Muscle layer of colon (tissue), 2 donors: ENCODE measurements around the gene OTOA.
"Not testable (repeated sequence)": the region's sequence is repeated elsewhere in the genome, so short reads cannot be mapped to it uniquely, and the experiment has no call there.

ENCODE experiments used
- H3K27ac ChIP-seq: one replicate; pipeline ENCODE4 v1.7.0; 2013; ENCODE audit warnings: low read depth, mild to moderate bottlenecking, low read length, moderate library complexity
- H3K27me3 ChIP-seq, 2 donors: one replicate each; pipeline ENCODE4 v1.7.0; 2013; ENCODE audit warnings: low read length in 2 of 2, mild to moderate bottlenecking in 2 of 2; ENCODE audit not compliant: insufficient read depth in 2 of 2, control insufficient read depth in 1 of 2
- H3K36me3 ChIP-seq: one replicate; pipeline ENCODE4 v1.7.0; 2013; ENCODE audit warnings: mild to moderate bottlenecking, low read length; ENCODE audit not compliant: insufficient read depth
- H3K4me1 ChIP-seq: one replicate; pipeline ENCODE4 v1.7.0; 2013; ENCODE audit warnings: mild to moderate bottlenecking, low read length; ENCODE audit not compliant: insufficient read depth
- H3K4me3 ChIP-seq, 2 donors: one replicate each; pipeline ENCODE4 v1.7.0; 2013; ENCODE audit warnings: low read length in 2 of 2, low read depth in 1 of 2, mild to moderate bottlenecking in 1 of 2, moderate library complexity in 1 of 2
- H3K9ac ChIP-seq: one replicate; pipeline ENCODE4 v1.7.0; 2013; ENCODE audit warnings: low read length
- H3K9me3 ChIP-seq: one replicate; pipeline ENCODE4 v1.7.0; 2013; ENCODE audit warnings: mild to moderate bottlenecking, low read length
- donor health status: abdominal sarcoma.
- donor health status: Adenocarcinoma of cecum.

Gene OTOA

GRCh38 chr16:21704733-21705132, 41.0 kb downstream of the OTOA start:
- Histone ChIP-seq H3K27me3 (no peaks in the 10 kb centered on the region), H3K4me1 (peaks cover 4% of the 10 kb centered on the region), H3K9me3 (no peaks in the 10 kb centered on the region), H3K27ac (no peak overlapping the region), H3K36me3 (no peaks in the 10 kb centered on the region), H3K4me3 (no peak overlapping the region), H3K9ac (no peak overlapping the region)

DNA sequence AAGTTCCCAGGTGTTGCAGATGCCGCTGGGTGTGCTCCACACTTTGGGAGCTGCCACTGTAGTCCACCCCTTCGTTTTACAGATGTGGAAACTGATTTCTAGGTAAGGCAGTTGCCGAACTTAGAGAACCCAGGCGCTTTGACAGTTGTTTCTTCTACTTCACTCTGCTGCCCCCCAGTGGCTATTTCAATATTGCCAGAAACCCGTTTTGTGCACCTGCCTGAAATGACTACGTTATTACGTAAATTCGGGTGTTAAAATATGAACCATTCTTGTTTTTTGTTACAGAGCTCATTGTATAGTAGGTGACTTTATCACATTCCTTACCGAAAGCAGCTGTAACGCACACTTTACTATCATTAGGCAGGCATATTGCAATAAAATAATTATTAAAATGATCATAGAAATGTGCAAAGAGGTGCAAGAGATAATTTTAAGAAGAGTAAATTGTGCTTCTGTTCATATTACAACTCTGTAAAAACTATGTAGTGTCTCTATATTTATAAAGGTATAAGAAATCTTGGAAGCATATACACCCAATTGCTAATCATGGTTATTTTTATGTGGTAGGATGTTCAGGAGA, 44.9 kb downstream of the OTOA start:
- H3K4me1 ChIP-seq, result peaks cover 4% of the 10 kb centered on the region
- H3K27ac ChIP-seq, result no peak overlapping the region
- H3K36me3 ChIP-seq, result no peaks in the 10 kb centered on the region
- H3K27me3 ChIP-seq, result no peaks in the 10 kb centered on the region
- H3K9ac ChIP-seq, result no peak overlapping the region
- H3K9me3 ChIP-seq, result no peaks in the 10 kb centered on the region
- no peak overlapping the region for H3K4me3 ChIP-seq

- Histone ChIP-seq H3K27me3 (no peaks in the 10 kb centered on the region), H3K4me1 (peaks cover 4% of the 10 kb centered on the region), H3K4me3 (no peak overlapping the region), H3K9ac (no peak overlapping the region), H3K27ac (no peak overlapping the region), H3K9me3 (no peaks in the 10 kb centered on the region), H3K36me3 (no peaks in the 10 kb centered on the region)
Measured at GRCh38 chr16:21710938-21711337, 47.2 kb downstream of the OTOA start.

GRCh38 chr16:21713549-21714368, 50.0 kb downstream of the OTOA start:
- Histone ChIP-seq H3K4me1 (no peaks in the 10 kb centered on the region), H3K9ac (no peak overlapping the region), H3K4me3 (no peak overlapping the region), H3K9me3 (no peaks in the 10 kb centered on the region), H3K27ac (no peak overlapping the region), H3K36me3 (no peaks in the 10 kb centered on the region), H3K27me3 (no peaks in the 10 kb centered on the region)

- H3K27me3 ChIP-seq, H3K9me3 ChIP-seq, H3K4me1 ChIP-seq, H3K4me3 ChIP-seq, H3K9ac ChIP-seq, H3K27ac ChIP-seq, H3K36me3 ChIP-seq: not testable (repeated sequence)
Measured at GRCh38 chr16:21714369-21714618, 50.5 kb downstream of the OTOA start.

GRCh38 chr16:21717608-21718007, 53.8 kb downstream of the OTOA start:
- H3K36me3 ChIP-seq, result no peaks in the 10 kb centered on the region
- no peak overlapping the region for H3K4me3 ChIP-seq
- H3K4me1 ChIP-seq, result no peaks in the 10 kb centered on the region
- no peak overlapping the region for H3K27ac ChIP-seq
- H3K9me3 ChIP-seq, result no peaks in the 10 kb centered on the region
- no peak overlapping the region for H3K9ac ChIP-seq
- no peaks in the 10 kb centered on the region for H3K27me3 ChIP-seq

DNA sequence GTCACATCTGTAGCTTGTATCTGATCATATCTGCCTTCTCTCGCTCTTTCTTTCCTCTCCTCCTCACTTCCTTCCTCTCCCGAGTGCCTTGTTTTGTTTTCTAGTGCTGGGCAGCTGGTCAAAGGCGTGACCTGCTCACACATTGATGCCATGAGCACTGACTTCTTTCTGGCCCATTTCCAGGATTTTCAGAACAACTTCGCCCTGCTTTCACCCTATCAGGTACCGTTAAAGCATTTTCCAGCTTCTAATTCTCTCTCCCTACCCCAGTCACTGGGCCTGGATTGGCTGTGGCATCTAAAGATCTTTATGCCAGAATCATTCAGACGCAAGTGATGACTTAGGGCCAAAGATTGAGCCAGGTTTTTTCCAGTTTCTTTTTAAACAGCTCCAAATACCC, 55.5 kb downstream of the OTOA start:
- Histone ChIP-seq H3K27me3 (no peaks in the 10 kb centered on the region), H3K9ac (no peak overlapping the region), H3K36me3 (no peaks in the 10 kb centered on the region), H3K4me1 (no peaks in the 10 kb centered on the region), H3K9me3 (no peaks in the 10 kb centered on the region), H3K4me3 (no peak overlapping the region), H3K27ac (no peak overlapping the region)

DNA sequence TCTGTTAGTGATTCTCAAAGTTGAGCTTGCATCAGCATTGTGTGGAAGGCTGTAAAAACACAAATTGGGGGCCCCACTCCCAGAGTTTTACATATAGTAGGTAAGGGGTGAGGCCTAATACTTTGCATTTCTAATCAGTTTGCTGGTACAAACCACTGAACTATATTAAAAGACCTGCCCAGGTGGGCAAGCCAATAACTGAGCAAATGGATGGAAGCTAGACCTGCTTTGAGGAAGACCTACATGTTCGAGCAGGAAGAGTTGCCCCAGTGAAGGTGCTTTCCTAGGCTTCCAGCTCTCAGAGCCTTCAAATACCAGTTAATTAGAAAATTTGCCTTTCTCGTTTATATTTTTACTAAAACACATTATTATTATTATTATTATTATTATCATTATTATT, 56.8 kb downstream of the OTOA start:
- H3K27ac ChIP-seq, result no peak overlapping the region
- H3K4me3 ChIP-seq, result no peak overlapping the region
- no peaks in the 10 kb centered on the region for H3K36me3 ChIP-seq
- no peaks in the 10 kb centered on the region for H3K9me3 ChIP-seq
- no peaks in the 10 kb centered on the region for H3K27me3 ChIP-seq
- H3K4me1 ChIP-seq, result no peaks in the 10 kb centered on the region
- no peak overlapping the region for H3K9ac ChIP-seq

GRCh38 chr16:21722771-21723455, 59.1 kb downstream of the OTOA start:
- H3K27me3 ChIP-seq, result no peaks in the 10 kb centered on the region
- H3K36me3 ChIP-seq, result no peaks in the 10 kb centered on the region
- H3K9ac ChIP-seq, result no peak overlapping the region
- no peak overlapping the region for H3K27ac ChIP-seq
- H3K9me3 ChIP-seq, result no peaks in the 10 kb centered on the region
- no peak overlapping the region for H3K4me3 ChIP-seq
- H3K4me1 ChIP-seq, result no peaks in the 10 kb centered on the region

DNA sequence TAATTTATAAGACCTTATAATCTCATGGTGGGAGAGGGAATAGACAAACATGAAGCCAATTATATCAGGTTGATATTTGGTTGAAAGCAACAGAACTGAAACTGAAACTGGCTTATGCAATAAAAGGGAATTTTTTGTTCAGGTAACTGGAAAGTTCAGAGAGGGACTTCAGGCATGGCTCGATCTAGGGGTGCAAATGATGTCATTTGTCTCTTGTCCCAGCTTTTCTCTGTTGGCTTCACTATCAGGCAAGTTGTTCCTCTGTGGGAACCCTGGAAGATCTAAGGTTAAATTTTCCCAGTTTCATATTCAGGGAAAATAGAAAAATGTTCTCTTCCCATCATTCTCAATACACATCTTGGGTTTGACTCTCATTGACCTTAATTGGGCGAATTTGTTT, 59.8 kb downstream of the OTOA start:
- Histone ChIP-seq H3K9ac (no peak overlapping the region), H3K4me3 (no peak overlapping the region), H3K4me1 (no peaks in the 10 kb centered on the region), H3K27ac (no peak overlapping the region), H3K9me3 (no peaks in the 10 kb centered on the region), H3K36me3 (no peaks in the 10 kb centered on the region), H3K27me3 (no peaks in the 10 kb centered on the region)

DNA sequence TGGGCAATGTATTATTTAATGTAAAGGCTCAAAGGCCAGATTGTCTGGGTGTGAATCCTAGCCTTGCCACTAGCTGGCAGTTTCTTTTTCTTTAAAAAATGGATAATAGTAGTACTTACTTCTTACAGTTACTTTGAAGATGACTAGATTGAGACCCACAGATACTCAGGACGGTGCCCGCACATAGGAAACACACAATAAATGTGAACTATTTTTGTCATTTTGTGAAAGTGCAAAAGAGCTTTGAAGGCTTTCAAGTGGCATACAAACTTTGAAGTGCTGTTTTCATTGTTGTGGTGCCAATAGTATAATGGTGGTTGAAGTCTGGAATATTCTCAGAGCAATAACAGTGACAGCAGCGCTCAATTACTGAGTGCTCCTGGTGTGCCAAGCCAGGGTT, 63.6 kb downstream of the OTOA start:
- Histone ChIP-seq H3K4me1 (no peaks in the 10 kb centered on the region), H3K4me3 (no peak overlapping the region), H3K9ac (no peak overlapping the region), H3K27ac (no peak overlapping the region), H3K36me3 (no peaks in the 10 kb centered on the region), H3K27me3 (no peaks in the 10 kb centered on the region), H3K9me3 (no peaks in the 10 kb centered on the region)

- not testable (repeated sequence) for H3K4me3 ChIP-seq, H3K4me1 ChIP-seq, H3K27me3 ChIP-seq, H3K27ac ChIP-seq, H3K9me3 ChIP-seq, H3K36me3 ChIP-seq, H3K9ac ChIP-seq
Measured at GRCh38 chr16:21731233-21731632, 67.5 kb downstream of the OTOA start.
